GM12878 (cell line): ENCODE results near the gene ZBTB32.

Source experiments
- CTCF ChIP-seq, 3 experiments: IDR thresholded peaks in 2 of 3; conservative IDR thresholded peaks in 1 of 3; 2 replicates each; pipeline ENCODE4 v1.5.1; 2011; ENCODE audit warnings: low read depth in 3 of 3, low read length in 3 of 3, mild to moderate bottlenecking in 3 of 3, control low read depth in 2 of 3, moderate library complexity in 2 of 3, inconsistent platforms in 1 of 3, mixed read lengths in 1 of 3; ENCODE audit not compliant: control insufficient read depth in 2 of 3, insufficient read depth in 1 of 3; ENCODE audit errors: extremely low read depth in 1 of 3
- NFIC ChIP-seq: IDR thresholded peaks from 2 replicates; pipeline ENCODE4 v1.6.1; 2012; ENCODE audit warnings: low read depth, mild to moderate bottlenecking, inconsistent platforms, low read length, moderate library complexity
- TAF1 ChIP-seq: IDR thresholded peaks from 2 replicates; pipeline ENCODE4 v1.6.1; 2011; ENCODE audit warnings: mild to moderate bottlenecking, low read depth, low read length, borderline replicate concordance
- ZNF687 ChIP-seq: fragments of 450-650 bp; IDR thresholded peaks from 2 replicates; pipeline ENCODE4 v1.6.1; 2017; ENCODE audit warnings: mild to moderate bottlenecking, moderate library complexity

GRCh38 chr19:35740108-35740422 lies 35.7 kb downstream of the ZBTB32 start:
- TF ChIP-seq CTCF (IDR thresholded peaks at IDR 0.05 in 2 of 3, conservative IDR thresholded peaks at IDR 0.05 in 1 of 3; ENCODE audit: control insufficient read depth in 2 of 3, extremely low read depth in 1 of 3, insufficient read depth in 1 of 3, low read depth in 3 of 3, low read length in 3 of 3) (no peak), TAF1 (no peak), ZNF687 (no peak), NFIC (no peak)
